ENCODE measurements around the gene CACNG5.

The CACNG5 gene

GRCh38 chr17:66819466-66819865 is 15.5 kb upstream of the CACNG5 start:
- FAIRE-seq (no peak), DNase-seq (ENCODE audit: insufficient read length, low spot score) (no peak)

- DNase-seq (ENCODE audit: insufficient read length, low spot score) = no peak
- no peak for FAIRE-seq
These were observed 12.9 kb upstream of the CACNG5 start for GRCh38 chr17:66822009-66822408.

GRCh38 chr17:66826856-66827255 is 8.1 kb upstream of the CACNG5 start:
- DNase-seq (ENCODE audit: insufficient read length, low spot score) (no peak), FAIRE-seq (no peak)

GRCh38 chr17:66829386-66829864 is 5.5 kb upstream of the CACNG5 start:
- FAIRE-seq (no peak), DNase-seq (ENCODE audit: insufficient read length, low spot score) (peak; percentile 35)

DNA sequence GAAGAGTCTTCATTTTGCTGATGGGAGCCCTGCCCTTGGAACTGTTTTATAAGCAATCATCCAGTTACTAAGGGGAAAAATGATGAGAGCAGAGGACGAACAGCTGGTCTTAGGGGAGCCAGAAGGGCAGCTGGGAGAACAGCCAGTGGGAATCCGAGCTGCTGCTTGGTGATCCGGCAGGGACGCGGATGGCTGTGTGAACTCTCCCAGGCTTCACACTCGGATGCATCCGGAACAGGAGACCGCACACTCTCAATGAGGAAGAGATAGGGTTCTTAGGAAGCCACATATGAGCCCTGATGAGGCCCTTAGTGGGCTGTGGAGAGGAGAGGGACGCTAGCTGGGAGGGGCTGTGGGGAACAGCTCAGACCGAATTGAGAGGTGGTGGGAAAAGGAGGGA is 5.0 kb upstream of the CACNG5 start:
- no peak for DNase-seq (ENCODE audit: insufficient read length, low spot score)
- no peak for FAIRE-seq

DNA sequence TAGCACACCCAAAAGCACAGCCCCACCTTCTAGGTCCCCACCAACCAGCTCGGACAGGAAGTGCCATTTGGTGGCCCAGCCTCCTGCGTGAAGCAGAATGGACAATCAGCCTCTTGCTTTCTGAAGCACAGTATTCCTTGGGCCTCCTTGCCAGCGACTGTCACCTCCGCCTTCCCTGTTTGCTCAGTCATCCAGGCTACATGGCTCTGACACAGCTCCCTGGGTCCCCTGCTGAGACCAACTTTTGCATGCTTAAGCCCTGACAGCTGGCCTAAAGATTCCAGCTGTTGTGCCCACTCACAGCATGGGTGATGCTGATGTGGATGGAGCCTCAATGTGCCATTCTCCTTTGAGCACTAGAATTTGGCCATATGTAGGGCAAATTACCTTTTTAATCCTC is 4.5 kb upstream of the CACNG5 start:
- FAIRE-seq (no peak), DNase-seq (ENCODE audit: insufficient read length, low spot score) (no peak)

GRCh38 chr17:66831383-66832210 is 3.3 kb upstream of the CACNG5 start:
- FAIRE-seq (no peak), DNase-seq (ENCODE audit: insufficient read length, low spot score) (no peak)

DNA sequence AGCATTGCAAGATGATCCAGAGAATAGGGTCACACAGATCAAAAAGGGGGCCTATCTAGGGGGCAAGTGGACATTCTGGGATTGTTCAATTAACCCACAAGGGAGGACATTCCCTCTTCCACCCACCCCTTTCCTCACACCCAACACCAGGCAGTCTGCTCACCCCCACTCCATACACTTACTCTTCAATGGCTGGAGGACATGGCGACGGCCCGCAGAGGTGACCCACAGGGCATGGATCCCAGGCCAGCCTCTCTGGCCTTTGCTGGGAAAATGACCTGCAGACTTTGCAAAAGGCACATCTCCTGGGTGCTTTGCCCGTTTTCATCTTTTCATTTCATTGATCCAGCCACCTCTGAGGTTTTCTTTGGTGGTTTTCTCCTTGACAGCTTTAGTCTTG is 1.7 kb upstream of the CACNG5 start:
- DNase-seq (ENCODE audit: insufficient read length, low spot score) = no peak
- no peak for FAIRE-seq

- no peak for FAIRE-seq
These were observed 445 bp upstream of the CACNG5 start for GRCh38 chr17:66834426-66834918.

DNA sequence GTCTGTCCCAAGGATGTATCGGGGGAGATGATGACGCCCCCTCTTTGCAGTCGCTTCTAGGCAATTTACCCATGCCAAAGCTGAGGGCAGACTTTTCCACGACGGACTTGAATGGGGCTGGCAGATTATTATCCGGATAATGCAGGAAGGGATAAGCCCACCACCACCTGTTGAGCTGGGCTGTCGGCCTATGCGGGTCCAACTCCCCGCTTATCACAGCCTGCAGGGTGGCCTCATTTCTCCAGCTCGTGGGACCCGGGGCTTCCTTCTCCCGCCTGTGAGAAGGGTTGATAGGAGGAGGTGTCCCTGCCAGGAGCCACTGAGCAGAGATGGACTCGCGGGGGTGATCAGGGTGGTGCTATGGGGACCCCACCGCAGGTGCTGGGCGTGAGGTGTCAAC is 559 bp downstream of the CACNG5 start:
- DNase-seq (ENCODE audit: insufficient read length, low spot score) = no peak
- no peak for FAIRE-seq

More at GRCh38 chr17:66834426-66834918, 445 bp upstream of the CACNG5 start:
- DNase-seq (ENCODE audit: insufficient read length, low spot score) = no peak

DNA sequence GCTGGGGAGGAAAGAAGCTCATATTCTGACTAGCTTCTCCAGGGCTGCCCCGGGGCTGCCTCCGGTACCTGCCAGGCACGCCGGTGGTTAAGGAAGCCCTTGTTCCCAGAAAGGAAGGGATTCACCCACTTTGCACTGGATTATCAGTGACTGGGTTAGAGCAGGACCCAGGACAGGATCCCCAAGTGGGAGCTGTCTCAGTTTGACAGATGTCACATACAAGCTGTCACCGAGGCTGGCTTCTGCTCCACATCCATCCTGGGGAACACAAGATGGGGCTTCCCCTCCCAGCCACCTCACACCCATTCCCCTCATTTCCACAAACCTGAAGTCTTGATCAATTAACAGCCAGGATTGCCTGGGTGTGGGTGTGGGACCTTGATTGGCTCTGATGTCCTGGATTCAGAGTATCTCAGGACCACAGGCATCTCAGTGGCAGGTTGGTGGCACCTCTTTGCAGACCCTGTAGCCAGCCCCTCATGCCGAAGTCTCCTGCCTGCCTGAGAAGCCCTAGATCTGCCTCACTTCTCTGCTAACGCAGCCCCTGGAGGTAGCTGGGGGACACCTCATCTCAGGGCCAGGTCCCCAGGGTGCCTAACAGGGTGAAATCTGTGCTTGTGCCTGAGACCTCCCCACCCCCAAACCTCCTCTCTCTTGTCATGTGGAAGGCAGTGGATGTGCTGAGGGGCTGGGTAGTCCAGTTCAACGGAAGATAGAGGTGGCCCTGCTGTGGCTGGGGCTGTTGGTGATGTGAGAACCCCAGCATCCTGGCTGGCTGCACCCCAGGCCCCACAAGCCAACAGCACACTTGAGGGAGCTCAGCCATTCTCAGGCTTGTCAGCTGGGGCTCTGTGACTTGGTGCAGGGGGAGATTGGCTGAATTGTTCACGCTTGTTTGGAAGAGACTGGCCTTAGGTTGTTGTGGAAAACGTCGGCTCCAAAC is 1.4 kb downstream of the CACNG5 start:
- FAIRE-seq (no peak), DNase-seq (ENCODE audit: insufficient read length, low spot score) (no peak)

GRCh38 chr17:66837226-66837625 is 2.3 kb downstream of the CACNG5 start:
- FAIRE-seq (no peak), DNase-seq (ENCODE audit: insufficient read length, low spot score) (no peak)

GRCh38 chr17:66837885-66838665 is 3.2 kb downstream of the CACNG5 start:
- DNase-seq (ENCODE audit: insufficient read length, low spot score) = no peak

GRCh38 chr17:66839616-66840015 is 4.7 kb downstream of the CACNG5 start:
- no peak for FAIRE-seq

More at GRCh38 chr17:66837885-66838665, 3.2 kb downstream of the CACNG5 start:
- no peak for FAIRE-seq

DNA sequence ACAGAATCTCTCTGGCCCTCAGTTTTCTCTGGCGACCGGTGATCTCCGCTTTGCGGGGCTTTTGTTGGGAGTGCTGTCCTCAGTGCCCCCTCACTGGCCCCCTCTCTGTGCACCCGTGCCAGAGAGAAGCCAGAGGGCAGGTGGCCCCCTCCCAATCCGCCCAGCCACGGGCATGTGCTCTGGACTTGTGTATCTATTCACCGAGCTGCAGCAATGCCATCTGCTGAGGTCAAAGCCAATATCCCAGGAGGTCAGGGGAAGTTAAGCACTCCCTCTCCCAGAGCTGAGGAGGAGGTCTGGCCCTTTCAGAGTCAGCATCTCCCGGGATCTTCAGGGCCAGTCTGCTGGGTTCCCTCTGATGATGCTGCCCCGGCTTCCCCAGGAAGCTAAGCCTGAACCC is 5.1 kb downstream of the CACNG5 start:
- no peak for DNase-seq (ENCODE audit: insufficient read length, low spot score)
- FAIRE-seq = no peak

More at GRCh38 chr17:66839616-66840015, 4.7 kb downstream of the CACNG5 start:
- DNase-seq (ENCODE audit: insufficient read length, low spot score) = no peak

DNA sequence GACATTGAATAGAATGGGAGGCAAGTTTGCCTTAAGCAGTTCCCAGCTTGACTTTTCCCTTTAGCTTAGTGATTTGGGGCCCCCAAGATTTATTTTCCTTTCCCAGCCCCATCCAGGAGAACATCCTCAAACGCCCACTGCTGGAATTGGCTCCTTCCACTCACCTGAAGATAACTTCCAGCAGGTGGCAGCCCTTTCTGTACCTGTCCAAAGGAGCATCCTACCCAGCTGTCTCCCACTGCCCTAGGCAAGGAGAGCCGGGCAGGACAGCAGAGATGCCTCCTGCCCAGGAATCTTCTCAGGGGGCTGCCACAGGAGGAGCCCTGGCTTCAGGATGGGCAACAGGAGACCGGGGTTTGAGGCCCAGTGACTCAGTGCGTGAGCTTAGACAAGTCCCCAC is 6.4 kb downstream of the CACNG5 start:
- DNase-seq (ENCODE audit: insufficient read length, low spot score) (no peak), FAIRE-seq (no peak)

- DNase-seq (ENCODE audit: insufficient read length, low spot score) (no peak), FAIRE-seq (no peak)
These were observed 6.8 kb downstream of the CACNG5 start for GRCh38 chr17:66841744-66842143.

- FAIRE-seq (no peak), DNase-seq (ENCODE audit: insufficient read length, low spot score) (no peak)
These were observed 7.6 kb downstream of the CACNG5 start for GRCh38 chr17:66842505-66842904.

DNA sequence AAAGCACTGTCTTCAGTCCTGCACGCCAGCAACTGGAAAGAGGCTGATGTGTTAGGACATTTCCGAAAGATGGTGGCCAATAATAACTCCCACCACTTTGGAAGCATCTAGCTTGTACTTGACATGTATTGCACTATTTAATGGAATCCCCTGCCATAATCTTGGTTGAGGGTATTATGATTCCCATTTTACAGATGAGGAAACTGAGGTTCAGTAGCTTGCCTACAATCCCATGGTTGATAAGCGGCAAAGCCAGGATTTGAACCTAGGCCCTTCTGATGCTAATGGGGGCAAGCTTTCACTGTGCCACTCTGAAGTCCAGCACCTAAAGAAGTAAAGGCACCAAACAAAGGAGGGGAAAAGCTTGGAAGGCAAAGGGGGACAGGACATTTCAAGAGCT is 8.0 kb downstream of the CACNG5 start:
- FAIRE-seq = no peak
- DNase-seq (ENCODE audit: insufficient read length, low spot score) = no peak

GRCh38 chr17:66843627-66844026 is 8.7 kb downstream of the CACNG5 start:
- DNase-seq (ENCODE audit: insufficient read length, low spot score) (no peak), FAIRE-seq (no peak)
